Gastrocnemius medialis (tissue), 4 donors: ENCODE measurements around the gene GRIK1. TPM values are rescaled to one million over a fixed set of nuclear protein-coding genes. Genes with fewer than 3 reads are reported as not detected.

Experiments
- ATAC-seq, 2 donors: fragments of 150-250 bp; one replicate each; pipeline ENCODE4 v1.9.1; 2016
- DNase-seq, 2 donors: peaks; one replicate each; pipeline ENCODE4 v3.0.0-alpha.2; 2019
- H3K27ac ChIP-seq, 4 donors: fragments of 200-600 bp; sonication (generic); 1 replicate in 1 of 4; 2 replicates in 3 of 4; pipeline ENCODE4 v1.5.1; 2016 to 2018; ENCODE audit warnings: mild to moderate bottlenecking in 2 of 4, moderate library complexity in 1 of 4
- H3K27me3 ChIP-seq, 3 donors: fragments of 200-600 bp; sonication (generic) in 2 of 3; 1 replicate in 1 of 3; 2 replicates in 2 of 3; pipeline versions ENCODE4 v1.5.1 to v1.6.0; 2016 to 2019; ENCODE audit warnings: mild to moderate bottlenecking in 1 of 3, moderate library complexity in 1 of 3
- H3K36me3 ChIP-seq, 2 donors: fragments of 200-600 bp; sonication (generic) in 1 of 2; one replicate each; pipeline ENCODE4 v1.5.1; 2017 to 2018
- H3K4me1 ChIP-seq, 2 donors: fragments of 200-600 bp; sonication (generic) in 1 of 2; one replicate each; pipeline ENCODE4 v1.5.1; 2016 to 2017; ENCODE audit warnings: mild to moderate bottlenecking in 2 of 2
- H3K4me3 ChIP-seq, 4 donors: fragments of 200-600 bp; sonication (generic) in 3 of 4; 1 replicate in 1 of 4; 2 replicates in 3 of 4; pipeline ENCODE4 v1.5.1; 2016 to 2019; ENCODE audit warnings: mild to moderate bottlenecking in 2 of 4
- H3K9me3 ChIP-seq, 3 donors: fragments of 200-600 bp; sonication (generic) in 2 of 3; 1 replicate in 1 of 3; 2 replicates in 2 of 3; pipeline ENCODE4 v1.5.1; 2016 to 2019
- POLR2A ChIP-seq, 2 donors: fragments of 450-650 bp; IDR thresholded peaks; one replicate each; pipeline ENCODE4 v1.6.1; 2017; ENCODE audit warnings: antibody characterized with exemption in 2 of 2, mild to moderate bottlenecking in 2 of 2, moderate library complexity in 2 of 2
- in situ Hi-C, 4 donors: fragments of 200-750 bp; cut with MboI; loops; one replicate each; pipeline versions ENCODE4 v1.15.0 to v1.8.0; 2017; ENCODE audit warnings: low sequenced_read_pairs in 4 of 4
- intact Hi-C: fragments of 100-400 bp; cut with DNase I; formaldehyde crosslinking; loops from one replicate; pipeline ENCODE4 v1.15.1; 2023; ENCODE audit warnings: low total_unique reads
- total RNA-seq, 4 donors: library from RNA; depleted of rRNA; stranded (reverse); fragments of >200 nt; gene quantifications; one replicate each; pipeline versions ENCODE4 v1.1.0 to v1.2.3, GENCODE V29; 2016
- TF ChIP-seq, protein P1 (sequence below), 5 experiments: fragments of 450-650 bp in 3 of 5; fragments of 200-600 bp in 2 of 5; sonication (generic) in 2 of 5; IDR thresholded peaks in 4 of 5; conservative IDR thresholded peaks in 1 of 5; 1 replicate in 4 of 5; 2 replicates in 1 of 5; pipeline ENCODE4 v1.5.1; 2016 to 2019; ENCODE audit warnings: antibody characterized with exemption in 5 of 5, mild to moderate bottlenecking in 3 of 5, moderate library complexity in 3 of 5

GRIK1 gene
- total RNA-seq, 4 donors from 2014 or later, result 0.13 TPM; not detected in 3

GRCh38 chr21:29875036-29875716, 64.6 kb downstream of the GRIK1 start:
- in situ Hi-C loops, result no loop called here
- Histone ChIP-seq H3K4me3 (no peak overlapping the region), H3K4me1 (no peaks in the 10 kb centered on the region), H3K36me3 (no peaks in the 10 kb centered on the region), H3K9me3 (no peaks in the 10 kb centered on the region), H3K27me3 (no peaks in the 10 kb centered on the region), H3K27ac (no peak overlapping the region)
- DNase-seq (no peak), ATAC-seq (no peak)
- TF ChIP-seq, protein P1, sequence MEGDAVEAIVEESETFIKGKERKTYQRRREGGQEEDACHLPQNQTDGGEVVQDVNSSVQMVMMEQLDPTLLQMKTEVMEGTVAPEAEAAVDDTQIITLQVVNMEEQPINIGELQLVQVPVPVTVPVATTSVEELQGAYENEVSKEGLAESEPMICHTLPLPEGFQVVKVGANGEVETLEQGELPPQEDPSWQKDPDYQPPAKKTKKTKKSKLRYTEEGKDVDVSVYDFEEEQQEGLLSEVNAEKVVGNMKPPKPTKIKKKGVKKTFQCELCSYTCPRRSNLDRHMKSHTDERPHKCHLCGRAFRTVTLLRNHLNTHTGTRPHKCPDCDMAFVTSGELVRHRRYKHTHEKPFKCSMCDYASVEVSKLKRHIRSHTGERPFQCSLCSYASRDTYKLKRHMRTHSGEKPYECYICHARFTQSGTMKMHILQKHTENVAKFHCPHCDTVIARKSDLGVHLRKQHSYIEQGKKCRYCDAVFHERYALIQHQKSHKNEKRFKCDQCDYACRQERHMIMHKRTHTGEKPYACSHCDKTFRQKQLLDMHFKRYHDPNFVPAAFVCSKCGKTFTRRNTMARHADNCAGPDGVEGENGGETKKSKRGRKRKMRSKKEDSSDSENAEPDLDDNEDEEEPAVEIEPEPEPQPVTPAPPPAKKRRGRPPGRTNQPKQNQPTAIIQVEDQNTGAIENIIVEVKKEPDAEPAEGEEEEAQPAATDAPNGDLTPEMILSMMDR (IDR thresholded peaks at IDR 0.05 in 4 of 5, conservative IDR thresholded peaks at IDR 0.05 in 1 of 5), result no peak
- TF ChIP-seq POLR2A (IDR thresholded peaks at IDR 0.05), result no peak
- intact Hi-C loops, result no loop called here

DNA sequence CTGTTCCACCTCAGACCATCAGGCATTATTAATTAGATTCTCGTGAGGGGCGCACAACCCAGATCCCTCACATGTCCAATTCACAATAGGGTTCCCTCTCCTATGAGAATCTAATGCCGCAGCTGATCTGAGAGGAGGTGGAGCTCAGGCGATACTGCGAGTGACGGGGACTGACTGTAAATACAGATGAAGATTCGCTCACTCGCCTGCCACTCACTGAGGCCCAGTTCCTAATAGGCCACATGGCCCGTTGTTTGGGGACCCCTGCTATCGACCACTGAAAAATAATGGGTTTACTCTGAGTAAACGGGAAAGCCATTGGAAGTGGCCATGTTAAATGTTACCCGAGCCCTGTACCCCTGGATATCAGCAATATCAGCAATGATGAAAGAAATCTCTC, 65.9 kb downstream of the GRIK1 start:
- H3K36me3 ChIP-seq, result no peaks in the 10 kb centered on the region
- in situ Hi-C loops, result no loop called here

GRCh38 chr21:29870814-29871213, 69.0 kb downstream of the GRIK1 start:
- no peaks in the 10 kb centered on the region for H3K4me1 ChIP-seq
- H3K27me3 ChIP-seq, result no peaks in the 10 kb centered on the region
- H3K36me3 ChIP-seq, result no peaks in the 10 kb centered on the region
- ATAC-seq, result no peak
- H3K4me3 ChIP-seq, result no peak overlapping the region
- no peak overlapping the region for H3K27ac ChIP-seq
- no peaks in the 10 kb centered on the region for H3K9me3 ChIP-seq
- no peak for DNase-seq
- in situ Hi-C loops (no loop called here), intact Hi-C loops (no loop called here)
- TF ChIP-seq POLR2A (IDR thresholded peaks at IDR 0.05), result no peak
- TF ChIP-seq, protein P1 (IDR thresholded peaks at IDR 0.05 in 4 of 5, conservative IDR thresholded peaks at IDR 0.05 in 1 of 5), result no peak

More for the DNA sequence above, 65.9 kb downstream of the GRIK1 start:
- Histone ChIP-seq H3K27ac (no peak overlapping the region), H3K27me3 (no peaks in the 10 kb centered on the region), H3K4me3 (no peak overlapping the region), H3K4me1 (no peaks in the 10 kb centered on the region), H3K9me3 (no peaks in the 10 kb centered on the region)
- ATAC-seq (no peak), DNase-seq (no peak)
- intact Hi-C loops, result no loop called here
- TF ChIP-seq POLR2A (IDR thresholded peaks at IDR 0.05), result no peak
- TF ChIP-seq, protein P1 (IDR thresholded peaks at IDR 0.05 in 4 of 5, conservative IDR thresholded peaks at IDR 0.05 in 1 of 5), result no peak

- Histone ChIP-seq H3K4me3 (no peak overlapping the region), H3K27me3 (no peaks in the 10 kb centered on the region), H3K36me3 (no peaks in the 10 kb centered on the region), H3K27ac (no peak overlapping the region), H3K9me3 (no peaks in the 10 kb centered on the region), H3K4me1 (no peaks in the 10 kb centered on the region)
- no peak for TF ChIP-seq POLR2A (IDR thresholded peaks at IDR 0.05)
- TF ChIP-seq, protein P1 (IDR thresholded peaks at IDR 0.05 in 4 of 5, conservative IDR thresholded peaks at IDR 0.05 in 1 of 5), result no peak
- DNase-seq (no peak), ATAC-seq (no peak)
- intact Hi-C loops (no loop called here), in situ Hi-C loops (no loop called here)
Measured at GRCh38 chr21:29867796-29868195, 72.0 kb downstream of the GRIK1 start.

- DNase-seq, result no peak
- Histone ChIP-seq H3K36me3 (no peaks in the 10 kb centered on the region), H3K9me3 (no peaks in the 10 kb centered on the region), H3K4me3 (no peak overlapping the region), H3K27me3 (no peaks in the 10 kb centered on the region), H3K4me1 (no peaks in the 10 kb centered on the region), H3K27ac (no peak overlapping the region)
- in situ Hi-C loops (no loop called here), intact Hi-C loops (no loop called here)
- TF ChIP-seq, protein P1 (IDR thresholded peaks at IDR 0.05 in 4 of 5, conservative IDR thresholded peaks at IDR 0.05 in 1 of 5), result no peak
- TF ChIP-seq POLR2A (IDR thresholded peaks at IDR 0.05), result no peak
- ATAC-seq, result no peak
Measured at GRCh38 chr21:29860346-29860745, 79.5 kb downstream of the GRIK1 start.
